Stimulated activated CD4-positive, alpha-beta T cell treated with anti-CD3 and anti-CD28 coated beads, Interleukin-1b, Interleukin-23, amount 100 ng/mL, for 1 hour (primary cell): Measurements from ENCODE around the gene RREB1.

Experiments used
- DNase-seq, 2 donors: peaks; one replicate each; pipeline ENCODE4 v3.0.0-alpha.2; 2020; ENCODE audit warnings: low read depth in 2 of 2

The RREB1 gene

DNA sequence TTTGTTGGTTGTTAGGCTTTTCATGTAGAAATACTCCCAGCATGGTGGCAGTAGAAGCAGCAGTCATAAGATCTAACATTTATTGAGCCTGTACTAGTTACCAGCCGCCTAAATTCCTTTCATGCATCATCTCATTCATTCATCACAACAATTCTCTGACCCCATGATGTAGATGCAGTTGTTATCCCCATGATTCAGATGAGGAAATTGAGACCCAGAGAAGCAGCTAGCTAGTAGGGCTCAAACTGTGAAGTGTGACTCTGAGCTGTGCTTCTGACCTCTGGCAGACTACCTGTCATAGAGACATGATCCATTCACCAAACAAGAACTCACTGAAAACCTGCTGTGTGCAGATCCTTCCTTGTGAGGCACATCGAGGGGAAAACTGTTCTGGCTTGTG, 16.9 kb downstream of the RREB1 start:
- DNase-seq: no peak

DNA sequence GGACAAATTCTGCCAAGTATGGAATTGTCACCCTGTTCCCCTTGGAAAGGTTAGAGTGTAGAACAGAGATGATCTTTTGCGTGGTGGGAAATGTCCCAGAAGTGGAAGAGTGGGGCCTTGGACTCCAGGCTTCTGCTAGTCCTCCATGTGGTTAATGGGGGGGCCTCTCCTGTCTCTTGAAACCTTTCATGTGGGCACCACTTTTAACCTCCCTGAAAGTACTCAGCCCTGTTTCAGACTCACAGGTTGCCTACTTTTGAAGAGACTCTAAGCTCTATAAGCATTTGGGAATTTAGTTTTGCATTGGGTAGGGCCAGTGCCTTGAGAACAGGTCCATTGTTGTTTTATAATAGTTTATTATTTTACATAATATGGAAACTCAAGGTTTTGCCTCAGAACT, 17.5 kb downstream of the RREB1 start:
- DNase-seq: no peak

DNA sequence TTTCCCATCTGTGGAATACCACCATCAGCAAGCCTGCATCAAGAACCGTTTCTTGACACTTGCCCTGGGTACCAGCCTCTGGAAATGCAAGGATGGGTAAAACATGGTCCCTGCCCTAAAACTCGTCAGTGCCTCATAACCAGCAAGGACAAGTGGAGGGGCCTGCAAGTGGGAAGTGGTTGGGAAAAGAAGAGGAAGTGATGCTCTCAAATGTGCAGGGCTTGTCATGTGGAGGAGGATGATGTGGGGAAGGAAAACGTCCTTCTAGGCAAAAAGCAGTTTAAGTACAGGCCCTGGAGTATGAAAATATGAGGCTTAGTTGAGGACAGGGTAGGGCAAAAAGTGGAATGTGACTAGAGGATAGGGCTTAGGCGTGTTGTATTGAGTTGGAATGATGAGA, 19.0 kb downstream of the RREB1 start:
- DNase-seq: no peak

DNA sequence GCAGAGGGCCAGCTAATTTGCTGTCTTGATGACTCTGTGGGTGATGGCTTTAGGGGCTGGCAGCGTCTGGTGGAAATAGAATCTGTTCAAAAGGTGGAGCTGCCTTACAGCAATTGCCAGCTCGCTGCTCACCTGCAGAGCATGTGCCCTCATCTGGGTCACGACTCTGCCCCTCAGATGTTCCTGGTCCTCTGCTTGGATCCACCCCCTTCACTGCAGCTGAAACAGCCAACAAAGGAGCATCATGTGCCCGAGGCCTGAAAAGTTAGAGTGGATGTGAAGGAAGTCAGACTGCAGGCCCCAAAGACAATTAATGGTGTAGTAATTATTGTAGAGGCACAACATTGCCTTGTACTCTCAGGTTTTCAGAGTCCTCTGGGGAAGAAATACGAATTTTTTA, 19.9 kb downstream of the RREB1 start:
- no peak for DNase-seq

DNA sequence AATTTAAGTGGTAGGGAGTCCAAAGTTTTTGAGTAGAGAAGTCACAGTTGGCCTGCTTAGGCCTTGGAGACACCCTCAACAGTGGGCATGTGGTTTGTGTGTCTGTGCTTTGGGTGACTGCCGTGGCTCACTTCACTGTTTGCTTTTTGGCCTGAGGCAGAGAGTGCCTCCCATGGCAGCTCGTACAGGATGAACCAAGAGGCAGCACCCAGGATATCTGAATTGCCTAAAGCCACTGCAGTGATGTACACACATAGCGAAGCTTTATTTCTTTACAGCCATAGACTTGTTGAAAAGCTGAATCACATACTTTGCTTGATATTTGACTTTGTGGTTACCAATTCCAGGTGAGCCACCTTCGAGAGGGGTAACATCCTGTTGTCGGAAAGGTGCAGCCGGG, 21.6 kb downstream of the RREB1 start:
- DNase-seq: no peak

DNA sequence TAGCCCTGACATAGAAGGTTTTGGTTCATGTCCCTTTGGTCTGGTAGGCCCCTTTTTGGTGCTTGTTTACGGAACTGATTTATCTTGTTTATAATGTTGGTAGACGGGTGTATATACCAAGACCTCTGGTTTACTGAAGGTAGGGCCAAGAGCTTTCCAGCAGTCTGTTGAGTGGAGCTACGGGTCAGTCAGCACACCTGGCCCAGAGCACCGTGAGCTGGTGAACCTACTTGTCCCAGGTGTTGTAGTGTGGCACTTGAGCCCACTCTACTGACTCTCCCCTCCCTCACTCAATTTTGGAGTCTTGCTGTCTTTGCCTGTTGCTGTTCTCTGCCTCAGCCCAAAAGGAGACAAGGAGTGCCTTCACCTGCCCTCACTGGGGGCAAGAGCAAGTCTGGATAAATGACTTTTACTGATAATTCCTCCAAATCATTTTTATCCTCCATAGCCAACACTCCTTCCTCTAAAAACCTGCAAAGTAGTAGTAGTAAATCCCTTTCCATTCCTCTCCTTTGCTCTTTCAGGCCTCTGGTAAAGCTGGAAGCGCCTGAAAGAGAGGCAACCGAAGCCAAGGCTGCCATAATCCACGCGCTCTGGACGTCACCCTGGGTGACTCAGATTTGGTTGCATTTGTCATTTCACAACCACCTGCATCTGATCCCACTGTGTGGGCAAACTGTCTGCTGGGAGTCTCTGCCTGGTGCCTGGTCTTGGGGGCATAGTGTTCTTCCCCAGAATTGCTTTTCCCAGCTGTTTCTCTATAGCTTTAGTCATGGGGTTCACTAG, 22.2 kb downstream of the RREB1 start:
- DNase-seq: no peak

DNA sequence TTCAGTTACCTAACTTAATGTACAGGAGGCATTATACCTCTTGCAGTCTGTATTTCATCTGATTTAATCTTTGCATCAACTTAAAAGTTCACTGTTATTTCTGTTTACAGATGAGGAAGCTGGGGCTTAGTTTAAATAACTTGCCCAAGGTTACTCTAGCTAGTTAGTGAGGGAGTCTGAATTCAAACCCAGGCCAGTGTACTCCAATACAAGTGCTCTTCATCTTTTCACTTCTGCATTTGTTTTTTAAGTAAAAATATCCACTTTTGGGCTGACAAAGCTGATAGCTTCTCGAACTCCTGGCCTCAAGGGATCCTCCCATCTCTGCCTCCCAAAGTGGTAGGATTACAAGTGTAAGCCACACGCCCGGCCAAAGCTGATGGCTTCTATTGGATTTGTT, 23.6 kb downstream of the RREB1 start:
- DNase-seq: no peak

DNA sequence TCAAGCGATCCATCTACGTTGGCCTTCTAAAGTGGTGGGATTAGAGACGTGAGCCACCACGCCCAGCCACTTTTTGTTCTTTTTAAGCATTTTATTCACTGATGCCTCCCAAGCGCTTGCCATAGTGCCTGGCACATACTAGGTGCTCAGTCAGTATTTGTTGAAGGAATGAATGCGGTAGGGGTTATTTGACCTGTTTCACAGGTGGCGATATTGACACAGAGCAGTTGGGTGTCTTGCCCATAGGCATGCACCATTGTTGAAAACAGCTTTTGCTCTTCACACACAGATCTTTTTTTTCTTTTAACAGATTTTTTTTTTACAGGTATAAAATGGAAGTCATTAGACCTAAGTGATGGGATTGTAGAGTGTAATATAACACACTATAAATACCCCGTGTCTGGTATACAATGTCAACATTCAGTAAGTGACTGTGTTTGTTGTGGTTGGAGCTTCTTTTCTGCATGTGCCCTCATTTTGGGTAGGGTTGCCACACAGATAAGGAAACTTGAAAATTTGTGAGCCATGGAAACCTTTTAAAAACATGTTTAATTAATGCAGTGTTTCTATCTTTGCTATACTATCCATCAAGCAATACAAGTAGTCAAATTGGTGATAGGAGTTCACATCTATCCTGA, 24.8 kb downstream of the RREB1 start:
- no peak for DNase-seq

DNA sequence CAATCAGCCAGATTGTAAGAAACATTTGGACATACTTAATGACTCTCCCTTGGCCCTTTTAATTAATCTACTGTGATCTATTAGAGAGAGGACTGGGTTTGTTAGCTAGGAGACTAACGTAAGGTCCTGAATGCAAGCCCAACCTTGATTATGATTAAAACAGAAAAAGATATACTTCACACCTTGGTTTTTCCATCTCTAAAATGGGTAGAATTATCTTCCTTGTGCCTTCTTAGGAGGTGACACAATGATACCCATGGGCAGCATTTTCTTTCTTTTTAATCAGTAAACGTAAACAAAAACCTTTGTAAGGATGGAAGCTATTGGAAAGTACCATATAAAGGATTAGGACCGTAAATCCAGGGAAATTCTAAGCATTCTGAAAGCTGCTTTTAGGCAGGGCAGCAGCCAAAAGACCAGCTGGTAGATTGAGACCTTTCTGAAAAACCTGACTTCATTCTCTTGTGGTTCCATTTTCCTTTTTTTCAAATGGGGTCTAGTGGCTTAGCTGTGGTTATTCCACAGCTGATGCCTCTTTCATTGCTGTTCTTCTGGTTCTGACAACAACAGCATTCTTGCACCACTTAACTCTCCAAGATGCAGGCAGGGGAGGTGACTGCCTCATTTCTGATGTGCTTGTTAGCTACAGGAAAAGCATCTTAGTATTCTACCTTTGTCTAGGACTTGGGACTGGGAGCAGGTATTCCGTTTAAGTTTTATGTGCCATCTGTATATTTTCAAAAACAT, 27.4 kb downstream of the RREB1 start:
- no peak for DNase-seq

DNA sequence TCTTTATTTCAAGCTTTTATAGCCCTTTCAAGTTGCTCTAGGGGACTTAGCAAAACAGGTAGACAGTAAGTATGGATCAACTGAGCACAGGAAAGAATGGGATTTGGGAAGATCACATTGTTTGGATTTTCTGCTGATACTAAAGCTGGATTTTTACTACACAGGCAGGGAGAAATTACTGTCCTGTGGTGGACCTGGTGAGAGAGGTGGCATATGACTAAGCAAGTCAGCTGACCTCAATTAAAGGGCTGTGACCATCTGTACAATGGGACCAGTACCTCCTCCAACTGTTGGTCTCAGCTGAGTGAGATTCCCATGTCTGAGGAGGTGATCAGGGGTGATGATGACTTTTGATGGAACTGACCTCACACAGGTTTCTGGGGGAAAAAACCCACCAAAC, 28.0 kb downstream of the RREB1 start:
- no peak for DNase-seq

DNA sequence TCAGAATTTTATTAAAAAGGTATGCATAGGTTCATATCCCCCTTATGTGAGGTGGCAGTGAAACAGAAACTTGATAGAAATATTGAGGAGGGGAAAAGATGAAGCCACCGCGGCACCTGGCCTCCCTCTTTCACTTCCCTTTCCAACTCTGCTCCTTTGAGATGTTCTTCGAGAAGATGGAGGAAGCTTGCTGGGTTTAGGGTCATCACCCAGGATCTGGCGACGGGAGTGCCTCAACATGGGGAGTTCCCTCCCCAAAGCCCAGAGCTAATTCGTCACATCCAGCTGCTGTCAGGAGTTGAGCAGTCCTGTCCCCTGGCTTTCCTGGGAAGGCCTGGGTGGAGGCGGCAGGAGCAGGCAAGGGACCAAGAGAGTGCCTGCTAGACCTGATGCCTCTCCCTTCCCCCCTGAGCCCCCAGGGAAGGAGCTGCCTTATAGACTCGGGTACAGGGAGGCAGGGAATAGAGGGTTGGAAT, 29.1 kb downstream of the RREB1 start:
- no peak for DNase-seq

DNA sequence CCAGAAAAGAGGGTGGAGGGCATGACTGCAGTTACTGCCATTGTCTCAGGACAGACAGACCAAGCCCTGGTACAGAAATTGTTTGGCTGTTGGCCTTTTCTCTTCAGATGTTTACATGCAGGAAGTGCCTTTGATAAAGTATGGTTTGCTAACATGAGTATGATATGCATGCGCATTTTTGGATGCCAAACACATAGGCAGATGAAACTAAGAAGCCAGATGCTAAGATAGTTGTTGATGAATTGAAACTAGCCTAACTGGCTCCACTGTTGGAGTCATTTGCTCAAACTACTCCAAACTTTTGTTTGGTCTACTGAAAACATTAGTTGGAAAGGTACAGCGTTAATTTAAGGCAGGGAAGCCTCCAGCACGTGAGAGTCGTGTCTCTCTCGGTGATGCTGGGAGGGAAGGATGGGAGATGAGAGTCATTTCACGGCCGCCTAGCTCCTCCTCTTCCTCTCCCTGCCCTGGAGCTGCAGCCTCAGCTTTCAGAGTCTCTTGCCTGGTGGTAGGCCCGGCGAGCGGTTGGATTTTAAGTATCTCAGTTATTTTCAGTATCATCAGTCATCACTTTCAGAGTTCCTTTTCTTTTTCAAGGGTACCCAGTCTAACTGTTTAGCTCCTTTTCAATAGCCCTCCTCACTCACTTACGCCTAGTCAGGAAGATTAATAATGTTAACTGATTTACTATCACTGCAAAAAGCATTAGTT, 29.7 kb downstream of the RREB1 start:
- DNase-seq: no peak

DNA sequence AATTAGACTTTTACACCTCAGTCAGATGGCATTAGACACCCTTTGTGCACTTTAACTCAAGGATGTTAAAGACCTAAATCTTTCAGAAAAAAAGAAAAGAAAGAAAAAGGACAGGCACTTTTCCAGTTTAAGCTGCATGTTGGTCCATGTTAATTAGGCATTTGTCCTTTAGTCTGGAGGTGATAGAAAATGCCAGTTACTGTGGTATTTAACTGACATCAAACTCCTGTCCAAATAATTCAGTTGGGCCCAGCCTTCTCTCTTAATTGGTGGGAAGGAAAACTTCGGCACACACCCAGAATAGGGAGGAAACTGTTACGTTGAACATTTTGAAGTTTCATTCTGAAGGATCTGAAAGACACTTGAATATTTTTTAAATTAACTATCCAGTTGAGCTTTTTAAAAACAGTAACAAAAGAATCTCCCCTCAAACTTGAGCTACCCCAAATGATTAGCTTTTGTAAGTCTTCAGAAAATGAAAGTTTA, 30.3 kb downstream of the RREB1 start:
- DNase-seq: no peak

DNA sequence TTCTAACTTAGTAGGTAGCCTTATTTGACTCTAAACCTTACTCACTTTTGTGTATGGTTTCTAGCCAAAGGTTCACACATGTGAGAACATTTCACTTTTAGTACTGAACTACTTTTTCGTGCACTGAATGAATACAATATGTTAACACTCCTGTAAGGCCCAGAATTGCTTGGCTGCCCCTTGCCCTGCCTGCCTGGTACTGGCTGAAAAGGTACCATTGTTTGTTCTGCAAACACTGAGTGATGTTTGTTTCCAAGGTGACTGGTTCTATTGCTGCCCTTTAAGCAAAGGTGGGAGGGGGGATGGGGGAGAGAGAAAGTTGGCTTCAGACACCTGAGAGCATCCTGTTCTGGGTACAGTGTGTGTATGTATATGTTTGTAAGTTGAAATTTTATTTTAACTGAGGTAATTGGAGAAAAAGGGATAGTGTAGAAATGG, 31.2 kb downstream of the RREB1 start:
- DNase-seq: no peak

DNA sequence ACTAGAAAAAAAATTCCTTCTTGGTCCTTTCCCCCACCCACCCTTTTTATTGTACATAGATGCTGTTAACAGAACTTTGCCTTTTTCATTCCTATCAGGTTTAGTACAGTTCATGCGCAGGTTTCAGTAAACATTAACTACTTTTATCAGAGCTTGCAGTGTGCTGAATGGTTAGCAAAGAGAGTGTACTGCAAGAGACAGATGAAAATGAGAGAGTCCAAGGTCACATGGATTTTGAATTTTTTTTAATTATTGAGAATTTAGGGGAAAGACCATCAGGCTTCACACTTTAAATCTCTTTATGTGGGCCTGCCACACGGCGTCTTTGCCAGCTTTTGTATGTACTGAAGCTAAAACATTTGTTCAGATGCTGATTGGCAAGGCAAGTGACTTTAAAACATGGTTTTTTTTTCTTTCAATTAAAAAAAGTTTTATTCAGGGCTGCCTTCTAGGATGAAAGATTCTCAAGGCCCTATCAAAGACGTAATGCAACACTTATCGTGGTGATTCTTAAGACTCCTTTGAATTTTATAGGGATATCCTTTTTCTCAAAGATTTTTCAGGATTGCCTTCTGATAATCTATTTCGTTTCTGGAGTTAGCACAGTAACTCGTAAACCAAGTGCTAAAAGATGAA, 32.2 kb downstream of the RREB1 start:
- no peak for DNase-seq

DNA sequence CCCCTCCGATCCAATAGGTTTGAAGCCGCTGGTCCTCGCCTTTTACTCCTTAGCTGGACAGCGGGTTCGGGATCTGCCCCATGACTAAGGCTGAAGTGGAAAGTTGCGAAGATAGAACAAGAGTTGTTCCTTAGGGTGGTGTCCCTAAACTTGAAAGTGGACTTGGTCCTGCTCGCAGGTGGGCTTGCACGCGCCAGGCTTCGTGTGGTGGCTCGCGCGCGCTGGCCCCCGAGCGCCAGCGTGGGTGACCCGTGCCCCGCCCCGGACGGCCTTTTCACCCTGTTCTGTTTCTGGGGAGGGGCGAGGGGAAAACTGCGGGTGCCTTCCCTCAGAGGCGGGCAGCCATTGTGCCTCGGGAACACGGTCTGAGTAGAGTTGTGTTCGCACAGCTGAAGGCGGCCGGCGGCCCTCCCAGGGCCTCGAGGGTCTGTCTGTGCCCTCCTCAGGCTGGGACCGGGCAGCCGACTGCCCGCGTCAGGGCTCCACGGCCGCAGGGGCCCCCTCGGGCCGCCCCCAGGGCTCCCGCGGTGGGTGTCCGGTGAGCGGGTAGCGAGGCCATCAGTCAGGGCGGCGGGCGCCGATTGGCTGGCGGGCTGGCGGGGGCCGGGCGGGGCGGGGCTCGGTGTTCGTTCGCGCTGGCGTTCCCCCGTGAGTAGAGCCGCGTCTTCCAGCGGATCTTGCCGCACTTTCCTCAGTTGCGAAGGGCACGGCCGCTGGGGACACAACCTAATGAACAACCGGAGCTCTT, 33.0 kb downstream of the RREB1 start:
- DNase-seq: peak; percentile 42 to 67

DNA sequence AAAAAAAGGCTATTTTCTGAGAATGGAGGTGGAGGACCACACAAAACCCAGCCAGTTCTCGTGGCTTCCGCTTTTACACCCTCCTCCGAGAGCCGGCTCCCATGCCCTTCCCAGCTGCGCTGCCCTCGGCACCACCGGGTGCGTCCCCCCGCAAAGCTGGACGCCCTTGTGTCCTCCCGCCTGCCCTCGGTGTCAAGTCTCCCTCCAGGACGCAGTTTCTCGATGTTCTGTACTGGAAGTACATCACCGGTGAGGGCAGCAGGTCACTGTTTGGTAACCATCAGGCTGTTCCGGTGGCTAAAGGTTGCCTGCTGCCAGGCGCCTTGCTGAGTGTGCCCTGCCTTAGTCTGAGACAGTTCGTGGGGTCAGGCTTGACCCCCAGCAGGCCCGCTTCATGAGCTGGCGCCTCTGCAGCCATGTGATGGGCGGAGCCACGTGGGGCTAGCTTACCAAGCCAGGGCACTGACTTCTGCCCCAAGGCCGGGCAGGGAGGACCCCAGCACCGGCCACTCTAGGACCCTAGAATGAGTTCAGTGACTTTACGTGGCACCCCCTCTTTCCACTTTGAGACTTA, 34.6 kb downstream of the RREB1 start:
- no peak for DNase-seq

DNA sequence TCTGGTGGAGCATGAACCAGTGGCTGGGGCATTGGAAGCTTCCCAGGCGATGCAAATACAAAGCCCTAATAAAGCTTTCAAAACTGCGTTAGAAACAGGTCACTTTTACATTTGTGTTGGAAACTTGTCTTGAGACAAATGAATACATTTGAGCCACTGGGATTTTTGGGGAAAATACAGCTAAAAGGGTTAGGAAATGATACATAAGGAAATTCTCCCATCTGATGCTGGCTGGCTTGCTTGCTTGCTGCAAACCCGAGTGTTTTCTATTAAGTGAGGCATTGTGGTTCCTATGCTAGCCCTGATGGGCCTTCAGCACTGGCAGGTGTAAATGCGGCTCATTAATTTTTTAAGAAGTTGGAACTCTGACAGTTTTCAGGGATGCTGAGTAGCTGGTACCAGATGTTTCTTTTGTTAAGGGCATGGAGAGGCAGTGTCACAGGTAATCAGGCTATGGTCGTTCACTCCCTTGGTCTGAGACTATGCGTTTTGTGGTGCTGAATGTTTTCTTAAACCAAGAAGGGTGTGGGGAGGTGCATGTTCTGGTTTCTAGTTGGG, 35.2 kb downstream of the RREB1 start:
- DNase-seq: no peak

DNA sequence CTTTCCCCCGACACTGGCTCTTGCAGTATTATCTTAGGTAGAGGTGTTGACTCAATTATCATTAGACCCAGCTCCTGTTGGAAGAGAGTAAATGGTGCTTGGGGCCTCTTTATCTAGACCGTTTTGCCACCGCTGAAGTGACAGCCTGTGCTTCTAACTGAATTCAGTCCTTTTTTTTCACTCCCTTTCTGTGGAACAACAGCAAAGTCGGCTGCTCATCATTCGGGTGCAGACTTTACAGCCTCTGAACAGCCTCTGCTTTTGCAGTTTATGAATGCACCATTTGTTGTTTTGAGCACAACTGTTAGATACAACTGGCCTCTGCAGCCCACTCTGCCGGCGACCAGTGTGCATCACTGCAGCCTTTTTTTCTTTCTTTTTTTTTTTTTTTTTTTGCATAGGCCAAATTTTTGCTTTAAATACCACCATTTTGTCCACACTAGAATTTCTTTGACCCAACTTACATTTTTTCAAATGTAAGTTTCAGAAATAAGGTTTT, 35.8 kb downstream of the RREB1 start:
- no peak for DNase-seq
